HEK293T (cell line): ENCODE measurements around the gene SYT2.

Experiments
- BHLHE40 ChIP-seq: fragments of 450-650 bp; IDR thresholded peaks from 2 replicates; pipeline ENCODE4 v1.6.1; 2016; ENCODE audit warnings: mild to moderate bottlenecking, moderate library complexity, borderline replicate concordance
- HDGF ChIP-seq: fragments of 450-650 bp; IDR thresholded peaks from 2 replicates; pipeline ENCODE4 v1.6.1; 2017; ENCODE audit warnings: antibody characterized with exemption, borderline replicate concordance
- NFRKB ChIP-seq: fragments of 450-650 bp; IDR thresholded peaks from 2 replicates; pipeline ENCODE4 v1.6.1; 2016; ENCODE audit warnings: mild to moderate bottlenecking, moderate library complexity
- SUZ12 ChIP-seq: fragments of 450-650 bp; IDR thresholded peaks from 2 replicates; pipeline ENCODE4 v1.6.1; 2016; ENCODE audit warnings: mild to moderate bottlenecking
- TARDBP ChIP-seq: fragments of 450-650 bp; IDR thresholded peaks from 2 replicates; pipeline ENCODE4 v1.6.1; 2016
- ZNF384 ChIP-seq: fragments of 450-650 bp; IDR thresholded peaks from 2 replicates; pipeline ENCODE4 v1.6.1; 2016

GRCh38 chr1:202665417-202665816 lies 44.8 kb downstream of the SYT2 start:
- TF ChIP-seq HDGF (no peak), SUZ12 (no peak), BHLHE40 (no peak), ZNF384 (no peak), TARDBP (no peak), NFRKB (no peak)
